Neuronal stem cell (in vitro differentiated cells): Measurements from ENCODE around the gene PTPN18. TPM values are rescaled to one million over a fixed set of nuclear protein-coding genes. Genes with fewer than 3 reads are reported as not detected.

ENCODE experiments used
- DNase-seq: peaks from one replicate; pipeline ENCODE4 v3.0.0-alpha.2; 2013; ENCODE audit warnings: low spot score
- H2AFZ ChIP-seq: one replicate; pipeline ENCODE4 v1.6.1; 2013; ENCODE audit warnings: mild to moderate bottlenecking, low read length, inconsistent platforms
- H2AK5ac ChIP-seq: 2 replicates; pipeline ENCODE4 v1.6.1; 2013; ENCODE audit warnings: low read depth, mild to moderate bottlenecking, inconsistent platforms, low read length, moderate library complexity, mixed read lengths
- H2BK120ac ChIP-seq: 2 replicates; pipeline ENCODE4 v1.6.1; 2013; ENCODE audit warnings: low read depth, mild to moderate bottlenecking, inconsistent platforms, low read length, moderate library complexity, mixed read lengths
- H2BK12ac ChIP-seq: one replicate; pipeline ENCODE4 v1.6.1; 2013; ENCODE audit warnings: low read length, inconsistent platforms
- H2BK15ac ChIP-seq: 2 replicates; pipeline ENCODE4 v1.6.1; 2013; ENCODE audit warnings: mild to moderate bottlenecking, low read length, inconsistent platforms, mixed read lengths
- H2BK5ac ChIP-seq: one replicate; pipeline ENCODE4 v1.6.1; 2013; ENCODE audit warnings: inconsistent platforms, mild to moderate bottlenecking, low read length, moderate library complexity
- H3K14ac ChIP-seq: one replicate; pipeline ENCODE4 v1.6.1; 2013; ENCODE audit warnings: low read length, inconsistent platforms
- H3K18ac ChIP-seq: 2 replicates; pipeline ENCODE4 v1.6.1; 2013; ENCODE audit warnings: low read length, inconsistent platforms
- H3K23ac ChIP-seq: 2 replicates; pipeline ENCODE4 v1.6.1; 2013; ENCODE audit warnings: low read depth, mild to moderate bottlenecking, mixed read lengths, low read length, inconsistent platforms; ENCODE audit not compliant: poor library complexity
- H3K27ac ChIP-seq: replicated peaks from 3 replicates; pipeline ENCODE4 v1.5.1; 2013; ENCODE audit warnings: low read length, inconsistent platforms
- H3K27me3 ChIP-seq, 3 experiments: 2 replicates each; pipeline ENCODE4 v1.6.1; 2013; ENCODE audit warnings: low read length in 3 of 3, mild to moderate bottlenecking in 2 of 3, inconsistent platforms in 1 of 3, low read depth in 1 of 3, mixed read lengths in 1 of 3, moderate library complexity in 1 of 3; ENCODE audit not compliant: control insufficient read depth in 3 of 3, insufficient read depth in 3 of 3
- H3K36me3 ChIP-seq, 2 donors: replicated peaks in 1 of 2; 2 replicates each; pipeline ENCODE4 v1.6.1; 2013; ENCODE audit warnings: low read length in 2 of 2; ENCODE audit not compliant: control insufficient read depth in 2 of 2, insufficient read depth in 2 of 2
- H3K4ac ChIP-seq: 2 replicates; pipeline ENCODE4 v1.6.1; 2013; ENCODE audit warnings: inconsistent platforms, mild to moderate bottlenecking, low read length, moderate library complexity
- H3K4me1 ChIP-seq, 2 donors: 1 replicate in 1 of 2; 2 replicates in 1 of 2; pipeline ENCODE4 v1.6.1; 2013; ENCODE audit warnings: low read length in 2 of 2, low read depth in 1 of 2; ENCODE audit not compliant: control insufficient read depth in 2 of 2, insufficient read depth in 1 of 2
- H3K4me2 ChIP-seq: one replicate; pipeline ENCODE4 v1.6.1; 2013; ENCODE audit warnings: mild to moderate bottlenecking, low read length, inconsistent platforms; ENCODE audit not compliant: insufficient read depth, poor library complexity, severe bottlenecking
- H3K4me3 ChIP-seq, 2 donors: 2 replicates each; pipeline ENCODE4 v1.5.1; 2013; ENCODE audit warnings: low read length in 2 of 2, mild to moderate bottlenecking in 2 of 2, inconsistent platforms in 1 of 2, moderate library complexity in 1 of 2
- H3K79me1 ChIP-seq: one replicate; pipeline ENCODE4 v1.6.1; 2013; ENCODE audit warnings: low read depth, mild to moderate bottlenecking, inconsistent platforms, low read length, moderate library complexity
- H3K9ac ChIP-seq: one replicate; pipeline ENCODE4 v1.6.1; 2013; ENCODE audit warnings: mild to moderate bottlenecking, low read depth, low read length, inconsistent platforms; ENCODE audit not compliant: poor library complexity
- H3K9me3 ChIP-seq, 2 donors: replicated peaks in 1 of 2; 2 replicates each; pipeline versions ENCODE3 to v1.6.1; 2013; ENCODE audit warnings: low read length in 2 of 2, mild to moderate bottlenecking in 2 of 2, inconsistent platforms in 1 of 2, low read depth in 1 of 2, mixed read lengths in 1 of 2, moderate library complexity in 1 of 2; ENCODE audit not compliant: control insufficient read depth in 2 of 2, insufficient read depth in 1 of 2
- H4K8ac ChIP-seq: one replicate; pipeline ENCODE4 v1.6.1; 2013; ENCODE audit warnings: low read depth, mild to moderate bottlenecking, inconsistent platforms, low read length, moderate library complexity
- H4K91ac ChIP-seq: one replicate; pipeline ENCODE4 v1.6.1; 2013; ENCODE audit warnings: low read length, low read depth, mild to moderate bottlenecking, inconsistent platforms; ENCODE audit not compliant: poor library complexity
- WGBS, 2 donors: extraction: QIAGEN DNeasy Blood & Tissue Kit; methylation state at CpG; one replicate each; pipeline ENCODE4 v1.1.7; 2013; ENCODE audit warnings: missing lambda C conversion rate in 2 of 2, mixed read lengths in 1 of 2; ENCODE audit not compliant: insufficient read length in 2 of 2, insufficient replicate concordance in 1 of 2; ENCODE audit errors: extremely low coverage in 2 of 2; 5-methylcytosine and 5-hydroxymethylcytosine counted together
- polyA plus RNA-seq, 2 experiments: library from polyadenylated mRNA; stranded (reverse); fragments of 200-250 nt; gene quantifications; one replicate each; pipeline ENCODE4 v1.2.3, GENCODE V29; 2013

Gene PTPN18, protein sequence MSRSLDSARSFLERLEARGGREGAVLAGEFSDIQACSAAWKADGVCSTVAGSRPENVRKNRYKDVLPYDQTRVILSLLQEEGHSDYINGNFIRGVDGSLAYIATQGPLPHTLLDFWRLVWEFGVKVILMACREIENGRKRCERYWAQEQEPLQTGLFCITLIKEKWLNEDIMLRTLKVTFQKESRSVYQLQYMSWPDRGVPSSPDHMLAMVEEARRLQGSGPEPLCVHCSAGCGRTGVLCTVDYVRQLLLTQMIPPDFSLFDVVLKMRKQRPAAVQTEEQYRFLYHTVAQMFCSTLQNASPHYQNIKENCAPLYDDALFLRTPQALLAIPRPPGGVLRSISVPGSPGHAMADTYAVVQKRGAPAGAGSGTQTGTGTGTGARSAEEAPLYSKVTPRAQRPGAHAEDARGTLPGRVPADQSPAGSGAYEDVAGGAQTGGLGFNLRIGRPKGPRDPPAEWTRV
- 24.7 TPM for polyA plus RNA-seq (2013, experiment 1 of 2)
- 25.2 TPM for polyA plus RNA-seq (2013, experiment 2 of 2)

DNA sequence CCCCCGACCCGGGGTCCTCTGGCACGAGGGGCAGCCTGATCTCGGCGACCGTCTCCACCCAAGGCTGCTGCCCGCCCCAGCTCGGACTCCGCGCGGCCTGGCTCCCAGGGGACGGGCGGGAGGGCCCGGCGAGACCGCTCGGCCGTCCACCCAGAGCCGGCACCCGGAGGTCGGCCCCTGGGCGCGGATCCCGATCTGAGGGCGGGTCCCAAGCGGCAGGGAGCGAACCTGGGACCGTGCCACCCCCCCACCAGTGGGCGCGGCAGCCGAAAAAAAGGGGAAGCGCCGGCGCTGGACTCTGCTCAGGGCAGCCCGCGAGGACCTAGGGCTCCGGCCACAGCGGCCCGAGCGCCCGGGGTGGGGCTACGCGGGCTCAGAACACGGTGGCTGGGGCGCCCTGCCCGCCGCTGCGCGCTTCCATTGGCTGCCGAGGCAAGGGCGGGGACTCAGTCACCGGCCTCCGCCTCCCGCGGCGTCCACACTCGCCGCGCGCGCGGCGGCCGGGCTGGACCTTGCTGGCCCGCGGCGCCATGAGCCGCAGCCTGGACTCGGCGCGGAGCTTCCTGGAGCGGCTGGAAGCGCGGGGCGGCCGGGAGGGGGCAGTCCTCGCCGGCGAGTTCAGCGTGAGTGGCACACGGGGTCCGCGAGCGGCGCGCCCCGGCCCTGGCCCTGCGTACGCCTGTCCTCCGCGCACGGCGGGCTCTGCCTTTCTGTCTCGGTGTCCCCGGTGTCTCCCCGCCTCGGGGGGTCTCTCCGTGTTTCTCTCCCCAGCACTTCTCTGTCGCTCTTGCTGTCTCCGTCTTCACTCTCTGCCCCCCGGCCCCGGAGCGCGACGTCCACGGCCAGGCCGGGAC lies at the start of gene PTPN18:
PTPN18 (plus strand) TSS at position 479 of the 854 bp plus-strand sequence; CDS start at position 531, 52 bp downstream.
- Histone ChIP-seq H2BK120ac (peak within 1 kb of the TSS; percentile 35), H3K18ac (peak within 1 kb of the TSS; percentile 97), H3K14ac (no peak within 1 kb of the TSS), H3K27me3 (peaks cover 0 to 6% (median 0%) of the 10 kb centered on the region in 3 experiments), H2BK5ac (peak within 1 kb of the TSS; percentile 89), H3K4me1 (peaks cover 20 to 22% of the 10 kb centered on the region in 2 donors), H3K27ac (no peak within 1 kb of the TSS), H2AFZ (peak within 1 kb of the TSS; percentile 99), H4K91ac (no peak within 1 kb of the TSS), H3K4ac (no peak within 1 kb of the TSS), H3K4me3 (peak within 1 kb of the TSS; percentile 72 to 89), H3K9me3 (no peaks in the 10 kb centered on the region), H3K23ac (peak within 1 kb of the TSS; percentile 90), H2AK5ac (peak within 1 kb of the TSS; percentile 72), H3K4me2 (peak within 1 kb of the TSS; percentile 96), H4K8ac (no peak within 1 kb of the TSS), H2BK15ac (peak within 1 kb of the TSS; percentile 10), H3K79me1 (peaks cover 6% of the 10 kb centered on the region), H2BK12ac (no peak within 1 kb of the TSS), H3K9ac (peak within 1 kb of the TSS; percentile 86), H3K36me3 (no peaks in the 10 kb centered on the region)
- no CpG with 5 or more reads among the region's 107 CpGs for WGBS, 2 donors
- DNase-seq = peak; percentile 85

DNA sequence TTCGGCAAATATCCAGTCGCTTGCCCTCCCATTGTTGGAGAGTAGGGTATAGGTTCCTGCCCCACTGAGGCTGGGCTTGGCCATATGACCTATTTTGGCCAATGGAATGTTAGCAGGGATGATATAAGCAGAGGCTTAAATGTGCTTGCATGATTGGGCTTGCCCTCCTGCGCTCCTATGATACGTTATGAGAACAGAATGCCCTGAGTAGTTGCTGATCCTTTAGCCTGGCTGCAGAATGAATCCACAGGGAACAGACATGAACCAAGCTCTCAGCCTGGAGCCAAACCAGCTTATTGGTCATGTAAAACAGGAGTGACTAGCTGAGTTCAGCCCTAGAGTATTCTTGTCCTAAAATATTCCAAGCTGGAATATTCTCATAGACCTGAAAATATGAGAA lies 48.0 kb upstream of the PTPN18 start:
- no peak overlapping the region for H2BK120ac ChIP-seq
- H3K4me2 ChIP-seq = no peak overlapping the region
- no peak overlapping the region for H3K4ac ChIP-seq
- peaks cover 0 to 14% (median 0%) of the 10 kb centered on the region in 3 experiments for H3K27me3 ChIP-seq
- H3K36me3 ChIP-seq = no peaks in the 10 kb centered on the region
- no peak overlapping the region for H2BK5ac ChIP-seq
- H3K9ac ChIP-seq = no peak overlapping the region
- peaks cover 0 to 1% of the 10 kb centered on the region in 2 donors for H3K9me3 ChIP-seq
- DNase-seq = no peak
- H3K79me1 ChIP-seq = no peaks in the 10 kb centered on the region
- H3K18ac ChIP-seq = no peak overlapping the region
- WGBS, 2 donors = no CpG with 5 or more reads among the region's 4 CpGs
- no peak overlapping the region for H3K23ac ChIP-seq
- no peak overlapping the region for H3K4me3 ChIP-seq
- H4K8ac ChIP-seq = no peak overlapping the region
- H3K4me1 ChIP-seq = no peaks in the 10 kb centered on the region
- H2BK12ac ChIP-seq = no peak overlapping the region
- no peak overlapping the region for H3K14ac ChIP-seq
- no peak overlapping the region for H4K91ac ChIP-seq
- H3K27ac ChIP-seq = no peak overlapping the region
- no peak overlapping the region for H2AK5ac ChIP-seq
- H2AFZ ChIP-seq = no peak overlapping the region
- H2BK15ac ChIP-seq = no peak overlapping the region

DNA sequence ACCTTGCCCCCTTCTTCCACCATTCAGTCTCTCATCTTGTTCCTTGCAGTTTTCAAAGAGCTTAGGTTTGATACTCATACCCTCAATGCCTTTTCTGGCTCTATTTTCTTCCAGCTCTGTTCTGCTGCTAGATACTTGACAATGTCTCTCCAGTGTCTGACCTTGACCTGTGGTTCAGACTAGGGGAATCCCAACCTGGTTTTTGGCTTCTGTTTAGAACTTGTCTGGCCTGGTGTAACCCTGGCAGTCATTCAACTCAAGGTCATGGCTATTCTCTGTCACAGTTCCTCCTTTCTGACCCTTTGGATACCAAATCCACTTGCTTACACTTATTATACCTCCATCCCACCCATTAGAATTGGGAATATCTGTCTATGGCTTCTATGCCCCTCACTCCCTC lies 45.0 kb upstream of the PTPN18 start:
- Histone ChIP-seq H3K4me2 (no peak overlapping the region), H2BK120ac (no peak overlapping the region), H3K18ac (no peak overlapping the region), H2BK15ac (no peak overlapping the region), H3K79me1 (no peaks in the 10 kb centered on the region), H3K36me3 (no peaks in the 10 kb centered on the region), H4K91ac (no peak overlapping the region), H3K27me3 (peaks cover 0 to 13% (median 0%) of the 10 kb centered on the region in 3 experiments), H2AFZ (no peak overlapping the region), H3K23ac (no peak overlapping the region), H3K14ac (no peak overlapping the region), H3K4me1 (no peaks in the 10 kb centered on the region), H4K8ac (no peak overlapping the region), H3K4ac (no peak overlapping the region), H3K27ac (no peak overlapping the region), H2BK12ac (no peak overlapping the region), H3K4me3 (no peak overlapping the region), H3K9me3 (no peaks in the 10 kb centered on the region), H2BK5ac (no peak overlapping the region), H2AK5ac (no peak overlapping the region), H3K9ac (no peak overlapping the region)
- no peak for DNase-seq
